HG02981 (cell line): Measurements from ENCODE around the gene SLC1A2.
"Not testable (repeated sequence)": the region's sequence is repeated elsewhere in the genome, so short reads cannot be mapped to it uniquely, and the experiment has no call there.

Experiments
- ATAC-seq: cut with Tn5 transposase; IDR thresholded peaks from one replicate; pipeline ENCODE4 v1.9.1; 2021; ENCODE audit warnings: mild to moderate bottlenecking, moderate library complexity; ENCODE audit not compliant: unreplicated experiment

The SLC1A2 gene

DNA sequence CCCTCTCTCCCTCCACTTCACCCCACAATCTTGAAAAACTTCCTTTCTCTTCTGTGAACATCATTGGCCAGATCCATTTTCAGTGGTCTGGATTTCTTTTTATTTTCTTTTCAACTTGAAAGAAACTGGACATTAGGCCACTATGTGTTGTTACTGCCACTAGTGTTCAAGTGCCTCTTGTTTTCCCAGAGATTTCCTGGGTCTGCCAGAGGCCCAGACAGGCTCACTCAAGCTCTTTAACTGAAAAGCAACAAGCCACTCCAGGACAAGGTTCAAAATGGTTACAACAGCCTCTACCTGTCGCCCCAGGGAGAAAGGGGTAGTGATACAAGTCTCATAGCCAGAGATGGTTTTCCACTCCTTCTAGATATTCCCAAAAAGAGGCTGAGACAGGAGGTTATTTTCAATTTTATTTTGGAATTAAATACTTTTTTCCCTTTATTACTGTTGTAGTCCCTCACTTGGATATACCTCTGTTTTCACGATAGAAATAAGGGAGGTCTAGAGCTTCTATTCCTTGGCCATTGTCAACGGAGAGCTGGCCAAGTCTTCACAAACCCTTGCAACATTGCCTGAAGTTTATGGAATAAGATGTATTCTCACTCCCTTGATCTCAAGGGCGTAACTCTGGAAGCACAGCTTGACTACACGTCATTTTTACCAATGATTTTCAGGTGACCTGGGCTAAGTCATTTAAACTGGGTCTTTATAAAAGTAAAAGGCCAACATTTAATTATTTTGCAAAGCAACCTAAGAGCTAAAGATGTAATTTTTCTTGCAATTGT, 188.1 kb downstream of the SLC1A2 start:
- ATAC-seq, result no peak

DNA sequence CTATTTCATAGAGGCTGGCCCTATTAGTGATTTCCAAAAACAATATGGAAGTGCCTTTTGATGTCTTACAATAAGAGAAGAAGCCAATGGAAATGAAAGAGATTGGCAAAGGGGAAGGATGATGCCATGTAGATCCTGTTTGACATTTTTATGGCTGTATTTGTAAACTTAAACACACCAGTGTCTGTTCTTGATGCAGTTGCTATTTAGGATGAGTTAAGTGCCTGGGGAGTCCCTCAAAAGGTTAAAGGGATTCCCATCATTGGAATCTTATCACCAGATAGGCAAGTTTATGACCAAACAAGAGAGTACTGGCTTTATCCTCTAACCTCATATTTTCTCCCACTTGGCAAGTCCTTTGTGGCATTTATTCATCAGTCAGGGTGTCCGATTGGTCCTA, 189.0 kb downstream of the SLC1A2 start:
- ATAC-seq, result no peak

DNA sequence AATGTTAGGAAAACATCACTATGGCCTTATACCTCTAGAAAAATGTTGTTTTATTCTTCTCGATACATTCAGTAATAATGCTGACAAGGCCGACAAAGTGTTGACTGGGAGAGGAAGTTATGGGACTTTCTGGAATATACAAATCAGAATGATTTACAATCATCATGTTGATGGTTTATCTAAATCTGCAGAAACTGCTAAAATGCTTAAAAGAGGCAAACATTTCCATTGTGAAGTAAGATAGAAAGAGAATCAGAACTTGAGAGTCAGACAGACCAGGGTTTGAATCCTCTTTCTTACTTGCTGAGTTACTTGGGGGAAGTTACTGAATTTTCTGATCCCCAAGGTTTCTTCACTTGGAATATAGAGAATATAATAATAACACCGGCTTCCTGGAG, 191.0 kb downstream of the SLC1A2 start:
- no peak for ATAC-seq

DNA sequence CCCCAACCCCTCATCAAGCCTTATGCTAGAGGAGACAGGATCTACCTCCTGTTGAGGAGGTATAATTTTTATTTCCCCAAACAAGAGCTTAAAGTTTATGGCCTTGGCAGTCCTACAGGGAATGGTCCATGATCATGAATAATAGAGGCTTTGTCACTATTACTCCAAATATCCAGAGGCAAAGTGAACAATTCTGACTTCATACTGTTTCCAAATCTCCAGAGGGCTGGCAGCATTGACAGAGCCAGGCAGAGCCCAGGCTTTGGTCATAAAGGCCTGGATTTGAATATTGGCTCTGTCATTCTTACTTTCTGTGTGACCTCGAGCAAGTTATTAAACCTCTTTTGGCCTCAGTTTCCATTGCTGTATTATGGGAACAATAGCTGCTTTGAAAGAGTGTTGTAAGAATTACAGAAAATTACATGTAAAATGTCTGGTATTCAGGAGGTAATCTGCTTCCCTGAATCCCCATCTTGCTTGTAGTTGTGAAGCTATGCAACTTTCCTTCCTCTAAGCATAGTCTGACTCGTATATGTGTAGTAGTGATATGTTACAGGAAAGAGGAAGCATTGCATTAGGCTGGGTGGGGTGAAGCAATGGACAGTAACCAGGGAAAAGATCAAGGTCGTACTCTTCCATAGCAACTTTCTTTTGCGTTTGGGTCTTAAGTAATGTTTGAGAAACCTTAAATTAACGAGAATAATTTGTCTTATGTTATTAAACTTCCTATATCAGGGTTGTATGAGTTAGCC, 191.6 kb downstream of the SLC1A2 start:
- no peak for ATAC-seq

DNA sequence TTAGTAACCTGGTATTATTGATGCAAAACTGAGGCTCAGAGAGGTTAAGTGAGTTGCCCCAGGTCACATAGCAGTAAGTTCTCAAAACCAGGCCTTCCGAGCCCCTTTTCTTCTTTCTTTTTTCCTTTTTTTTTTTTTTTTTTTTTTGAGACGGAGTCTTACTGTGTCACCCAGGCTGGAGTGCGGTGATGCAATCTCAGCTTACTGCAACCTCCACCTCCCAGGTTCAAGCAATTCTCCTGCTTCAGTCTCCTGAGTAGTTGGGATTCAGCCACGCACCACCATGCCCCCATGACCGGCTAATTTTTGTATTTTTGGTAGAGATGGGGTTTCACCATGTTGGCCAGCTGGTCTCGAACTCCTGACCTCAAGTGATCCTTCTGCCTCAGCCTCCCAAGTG, 192.6 kb downstream of the SLC1A2 start:
- not testable (repeated sequence) for ATAC-seq

DNA sequence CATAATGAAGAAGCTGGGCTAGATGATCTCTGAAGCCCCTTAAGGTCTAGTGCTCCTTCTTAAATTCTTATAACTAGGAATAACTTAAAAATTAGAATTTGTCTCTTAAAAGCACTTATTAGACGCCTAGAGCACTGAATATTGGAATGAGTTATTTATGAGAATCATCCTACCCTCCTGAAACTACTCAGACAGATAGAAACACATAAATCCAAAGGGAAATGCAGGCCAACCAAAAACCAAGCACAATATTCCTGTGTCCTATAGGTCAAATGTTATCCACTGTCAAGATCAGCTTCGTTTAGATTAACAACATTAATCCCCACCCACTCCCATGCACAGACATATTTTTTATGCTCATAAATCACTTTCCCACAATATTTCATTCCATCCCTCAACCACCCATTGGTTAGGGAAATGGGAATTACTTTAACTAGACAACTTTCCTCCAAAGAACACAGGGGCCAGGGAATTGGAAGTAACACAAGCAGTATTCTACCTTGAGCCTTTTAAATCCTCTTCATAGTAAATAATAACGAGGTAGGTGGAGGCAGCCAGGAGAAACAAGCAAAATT, 193.3 kb downstream of the SLC1A2 start:
- no peak for ATAC-seq

DNA sequence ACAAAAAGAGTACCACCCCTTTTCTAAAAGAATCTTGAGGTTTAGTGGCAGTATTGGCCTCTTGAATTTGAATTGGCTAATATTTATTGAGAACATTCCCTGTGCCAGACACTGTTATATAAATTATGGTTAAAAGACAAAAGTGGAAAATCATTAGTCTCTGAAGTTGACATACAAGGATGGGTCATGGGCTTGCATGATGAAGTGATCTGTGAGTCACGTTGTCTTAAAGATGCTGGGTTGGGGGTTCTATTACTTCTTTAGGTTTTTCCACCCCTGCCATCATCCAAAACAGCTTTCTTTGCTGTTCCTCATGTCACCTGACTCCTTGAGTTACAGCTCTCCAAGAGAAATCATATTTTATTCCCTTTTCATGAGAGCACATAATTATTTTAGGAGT, 195.4 kb downstream of the SLC1A2 start:
- no peak for ATAC-seq

DNA sequence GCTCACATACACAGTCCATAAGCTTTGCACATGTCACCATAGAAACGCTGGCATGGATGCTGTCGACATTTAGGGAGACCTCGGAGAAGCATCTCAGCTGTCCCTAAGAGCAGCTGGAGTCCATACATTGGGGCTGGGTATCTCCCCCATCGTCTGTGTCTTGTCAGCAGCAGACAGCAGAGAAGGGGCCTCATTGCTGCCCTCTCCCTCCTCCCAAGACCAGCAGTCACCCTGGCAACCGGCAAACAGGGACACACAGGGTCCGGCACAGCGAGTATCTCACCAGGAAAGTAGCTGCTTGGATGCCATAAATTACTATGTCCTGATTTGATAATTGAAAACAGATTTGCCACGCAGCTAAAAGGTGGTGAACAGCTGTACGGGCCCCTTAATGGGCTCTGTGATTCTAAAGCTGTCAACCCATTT, 196.0 kb downstream of the SLC1A2 start:
- ATAC-seq, result no peak

DNA sequence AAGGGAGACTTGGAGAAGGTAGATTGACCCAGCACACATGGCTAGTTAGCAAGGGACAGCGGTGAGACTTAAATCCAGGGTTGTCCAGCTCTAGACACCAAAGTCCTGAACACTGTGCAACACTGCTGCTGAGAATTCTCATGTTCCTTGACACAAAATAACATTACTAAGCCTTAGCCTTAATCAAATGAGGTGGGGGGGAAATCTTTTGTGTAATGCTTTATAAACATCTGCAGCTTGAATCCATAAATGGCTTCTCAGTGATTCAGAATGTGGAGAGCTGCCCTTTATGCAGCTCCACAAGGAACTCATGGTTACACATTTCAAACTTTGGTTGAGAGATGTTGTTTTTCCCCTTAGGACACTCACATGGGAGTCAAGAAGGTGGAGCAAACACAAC, 200.4 kb downstream of the SLC1A2 start:
- ATAC-seq, result no peak

DNA sequence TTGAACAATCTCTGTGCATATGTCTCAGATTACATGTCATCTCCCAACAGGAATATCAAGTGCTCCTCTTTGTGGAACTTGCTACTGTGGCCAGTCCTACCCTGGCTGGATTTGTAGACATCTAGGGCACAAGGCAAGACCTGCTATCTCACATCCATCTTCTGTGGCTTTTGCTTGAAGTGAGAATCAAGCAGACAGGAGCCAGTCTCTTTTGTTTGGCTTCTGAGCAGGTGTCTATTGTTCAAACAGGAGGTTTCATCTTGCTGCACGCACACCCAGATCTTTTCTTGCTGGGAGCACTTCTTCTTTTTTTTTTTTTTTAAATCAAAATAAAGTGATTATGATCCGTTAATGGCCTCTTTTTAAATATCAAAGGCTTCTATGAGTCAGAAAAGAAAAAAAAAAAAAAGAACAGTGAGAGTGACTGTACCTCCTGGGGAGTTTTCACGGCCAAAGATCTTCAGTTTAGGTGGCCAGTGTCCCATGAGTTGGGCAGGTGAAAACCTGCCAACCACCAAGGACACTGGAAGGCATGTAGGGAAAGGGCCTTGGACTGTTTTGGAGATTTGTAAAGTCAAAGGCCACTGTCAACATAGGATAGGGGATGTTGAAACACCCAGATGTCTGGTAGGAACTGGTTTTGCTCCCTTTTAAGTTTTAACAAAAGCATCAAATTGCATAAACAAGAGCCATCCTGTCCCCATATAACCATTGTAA, 202.2 kb downstream of the SLC1A2 start:
- ATAC-seq, result no peak

DNA sequence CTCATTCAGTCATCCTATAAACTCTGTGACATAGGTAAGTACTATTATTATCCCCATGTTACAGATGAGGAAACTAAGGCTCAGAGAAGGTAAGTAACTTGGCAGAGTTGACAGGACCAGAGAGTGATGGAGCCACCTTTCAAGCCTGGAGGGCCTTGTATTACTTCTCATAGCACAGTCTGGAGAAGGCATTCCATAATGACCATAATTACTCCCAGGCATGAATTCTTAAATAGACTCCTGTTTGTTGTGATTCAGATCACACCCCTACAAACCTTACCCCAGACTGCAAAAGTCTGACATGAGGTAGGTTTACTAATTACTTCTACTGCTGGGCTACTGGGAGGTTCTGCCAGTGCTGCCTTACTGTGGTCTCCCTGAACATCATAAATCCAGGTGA, 203.4 kb downstream of the SLC1A2 start:
- ATAC-seq, result no peak

DNA sequence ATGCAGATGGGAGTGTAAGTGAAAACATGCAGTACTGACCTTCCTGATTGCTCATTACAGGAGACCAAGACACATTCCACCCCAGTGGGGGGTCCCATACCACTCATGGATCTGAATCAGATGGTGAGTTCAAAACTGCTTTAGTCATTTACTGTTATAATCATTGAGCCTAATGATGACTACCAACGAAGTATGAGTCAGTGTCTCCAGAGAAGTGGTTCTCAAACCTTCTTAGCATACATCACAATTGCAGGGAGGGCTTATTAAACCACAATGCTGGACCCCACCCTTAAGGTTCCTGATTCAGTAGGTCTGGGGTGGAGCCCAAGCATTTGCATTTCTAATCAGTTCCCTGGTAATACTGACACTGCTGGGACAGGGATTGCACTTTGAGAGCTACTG, 204.6 kb downstream of the SLC1A2 start:
- no peak for ATAC-seq

DNA sequence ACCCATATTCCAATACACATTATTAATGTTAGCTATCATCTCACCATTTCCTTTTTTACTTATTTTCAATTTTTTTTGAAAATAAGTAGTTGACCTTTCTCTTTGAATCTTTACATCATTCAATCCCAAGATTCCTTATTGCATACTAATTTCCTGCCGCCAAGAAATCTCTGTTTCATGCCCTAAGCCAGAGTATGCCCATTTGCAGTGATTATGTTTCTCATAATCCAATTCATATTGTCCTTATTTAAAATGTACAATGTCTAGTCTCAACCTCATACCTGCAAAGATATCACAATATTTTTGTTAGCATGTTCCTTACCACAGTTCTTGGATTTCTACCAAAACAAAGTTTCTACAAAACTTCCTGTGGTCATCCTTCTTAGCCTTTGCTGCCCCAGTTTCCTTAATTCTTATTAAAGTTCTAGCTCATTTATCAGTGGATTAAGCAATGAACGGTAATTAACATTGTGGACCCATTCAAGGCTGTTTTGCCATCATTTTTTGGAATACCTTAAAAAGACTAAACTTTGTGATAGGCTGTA, 205.1 kb downstream of the SLC1A2 start:
- no peak for ATAC-seq

DNA sequence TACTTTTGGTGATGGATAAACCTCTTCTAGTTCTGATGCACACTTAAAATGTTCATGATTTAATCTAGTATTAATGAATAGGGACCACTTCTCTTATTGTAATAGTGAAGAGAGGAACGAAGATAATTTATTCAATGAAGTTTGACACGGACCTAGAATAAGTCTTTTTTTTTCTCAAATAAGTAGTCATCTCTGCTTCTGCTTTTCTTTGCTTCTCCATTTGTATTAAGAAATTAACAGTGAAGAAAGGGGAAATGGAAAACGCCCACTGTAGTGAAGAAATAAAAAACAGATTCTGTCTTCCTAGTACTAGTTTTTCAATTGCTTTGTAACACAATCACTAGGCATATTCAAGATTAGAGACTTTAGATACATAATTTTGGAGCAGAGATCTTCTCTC, 207.4 kb downstream of the SLC1A2 start:
- no peak for ATAC-seq

DNA sequence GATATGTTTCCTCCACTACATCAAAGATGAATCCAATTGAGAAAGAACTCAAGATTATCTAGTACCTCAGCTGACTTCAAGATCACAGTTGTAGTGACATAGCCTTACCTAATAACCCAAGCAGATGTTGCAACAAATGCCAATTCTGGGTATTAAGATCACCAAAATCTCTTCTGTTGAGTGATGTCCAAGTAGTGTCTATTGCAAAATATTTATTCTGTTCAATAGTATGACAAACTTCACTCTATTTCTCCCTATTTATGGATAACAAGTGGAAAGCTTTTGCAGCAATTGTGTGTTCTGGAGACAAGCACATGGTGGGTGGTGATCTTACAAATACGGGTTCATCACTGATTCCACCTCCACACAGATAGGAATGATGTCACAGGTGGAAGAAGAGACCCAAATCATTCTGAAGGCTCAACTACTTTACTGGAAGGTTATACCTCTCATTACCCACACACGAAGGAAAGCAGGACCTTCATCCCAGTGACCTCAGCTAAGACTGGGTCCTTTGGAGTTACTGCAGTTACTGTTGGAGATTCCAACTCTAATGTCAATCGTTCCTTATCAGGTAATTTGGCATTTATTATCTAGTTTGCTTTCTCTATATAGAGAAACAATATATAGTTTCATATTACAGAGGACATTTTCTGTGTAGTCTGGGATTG, 208.3 kb downstream of the SLC1A2 start:
- no peak for ATAC-seq

DNA sequence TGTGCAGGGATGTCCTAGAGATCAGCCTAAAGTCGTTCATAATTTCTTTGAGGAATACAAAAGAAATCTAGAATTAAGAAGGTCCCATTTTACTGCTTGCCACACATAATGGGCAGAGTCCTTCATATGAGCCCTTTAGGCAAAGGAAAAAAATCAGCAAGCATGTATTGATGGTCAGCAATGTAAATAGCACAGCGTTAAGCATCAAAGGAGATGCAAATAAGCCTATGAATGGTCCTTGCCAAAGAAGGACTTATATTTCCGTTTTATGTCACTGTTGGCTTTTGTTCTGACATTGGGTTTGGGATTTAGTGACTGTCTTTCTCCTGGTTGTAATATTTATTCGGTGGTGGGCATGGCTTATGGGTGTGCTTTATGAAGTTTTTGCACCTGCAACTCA, 210.6 kb downstream of the SLC1A2 start:
- no peak for ATAC-seq

DNA sequence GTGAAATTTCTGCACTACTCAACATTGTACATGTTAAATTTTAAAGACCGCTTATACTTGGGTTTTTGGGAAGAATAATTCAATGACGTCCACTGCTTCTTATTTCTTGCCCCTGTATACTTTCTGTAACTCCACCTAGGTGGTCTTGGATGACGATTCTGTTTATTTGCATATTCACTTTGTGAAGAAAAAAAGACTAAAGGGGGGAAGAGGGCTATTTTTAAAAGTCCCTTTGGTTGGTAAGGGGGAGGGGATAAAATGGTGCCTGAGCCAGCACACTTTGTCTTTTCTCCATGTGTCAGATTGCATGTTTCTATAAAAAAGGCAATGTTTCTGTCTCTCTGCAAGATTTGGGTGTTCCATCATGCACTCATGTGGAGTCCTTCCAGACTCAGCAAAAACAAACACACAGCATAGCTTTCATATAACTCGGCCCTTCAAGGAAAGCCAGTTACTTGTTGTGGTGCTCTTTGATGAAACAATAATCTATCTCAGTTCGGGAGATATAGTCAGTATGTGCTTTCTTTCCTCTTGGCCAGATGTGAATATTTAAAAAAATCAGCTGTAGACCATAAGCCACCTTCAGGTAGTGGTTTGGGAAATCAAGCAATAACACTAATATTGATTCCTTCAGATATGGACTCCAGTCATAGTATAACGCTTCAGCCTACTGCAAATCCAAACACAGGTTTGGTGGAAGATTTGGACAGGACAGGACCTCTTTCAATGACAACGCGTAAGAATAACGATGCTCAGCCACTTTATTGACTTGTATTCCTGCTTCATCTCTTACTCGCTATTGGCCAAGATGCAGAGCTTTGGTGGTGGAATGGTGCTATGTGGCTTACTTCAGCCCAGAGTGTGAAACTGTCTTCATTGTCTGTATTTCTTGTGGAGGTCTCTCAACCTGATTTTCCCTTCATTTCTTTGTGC, 211.6 kb downstream of the SLC1A2 start:
- ATAC-seq, result no peak

DNA sequence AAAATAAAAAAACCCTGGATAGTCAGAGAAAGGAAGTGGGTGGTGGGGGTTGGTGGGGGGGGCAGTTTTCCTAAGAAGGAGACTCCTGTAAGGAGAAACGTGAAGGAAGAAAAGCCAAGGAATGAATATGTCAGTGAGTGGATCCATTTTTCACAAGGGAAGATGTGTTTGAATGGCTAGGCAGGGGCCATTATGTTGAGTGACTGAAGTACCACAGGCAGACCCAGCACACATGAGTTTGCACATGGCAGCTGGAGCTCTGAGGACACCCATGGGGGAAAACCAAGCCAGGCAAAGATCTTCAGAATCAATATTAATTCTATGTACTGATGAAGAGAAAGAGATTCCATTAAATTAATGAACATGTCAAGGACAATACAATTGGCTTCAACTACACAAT, 212.7 kb downstream of the SLC1A2 start:
- no peak for ATAC-seq

DNA sequence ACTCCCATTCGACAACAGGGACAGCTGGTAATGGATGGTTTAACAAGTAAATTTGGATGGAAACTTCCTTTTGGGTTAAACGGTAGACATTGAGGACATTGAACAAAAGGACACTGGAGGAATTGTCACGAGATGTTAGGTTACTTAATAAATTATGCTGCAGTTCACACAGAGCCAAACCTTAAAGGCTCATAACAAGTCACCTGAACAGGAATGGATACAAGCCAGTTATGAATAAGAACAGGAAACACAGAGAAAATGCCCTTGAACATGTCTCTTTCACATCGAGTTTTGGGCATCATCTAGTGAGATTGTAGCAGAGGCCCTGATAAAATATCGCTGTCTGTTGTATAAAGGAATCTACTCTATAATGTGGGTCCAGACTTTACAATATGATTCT, 214.7 kb downstream of the SLC1A2 start:
- no peak for ATAC-seq
